Muscle layer of duodenum (tissue), 2 donors: ENCODE data around the gene TXNDC17.

Source experiments
- H3K27ac ChIP-seq: one replicate; pipeline ENCODE4 v1.7.0; 2013; ENCODE audit warnings: mild to moderate bottlenecking, low read length
- H3K27me3 ChIP-seq: one replicate; pipeline ENCODE4 v1.7.0; 2013; ENCODE audit warnings: low read depth, mild to moderate bottlenecking, control low read depth, low read length
- H3K36me3 ChIP-seq, 2 donors: one replicate each; pipeline ENCODE4 v1.7.0; 2013; ENCODE audit warnings: low read length in 2 of 2, control low read depth in 1 of 2, mild to moderate bottlenecking in 1 of 2; ENCODE audit not compliant: insufficient read depth in 2 of 2, control insufficient read depth in 1 of 2
- H3K4me1 ChIP-seq, 2 donors: one replicate each; pipeline ENCODE4 v1.7.0; 2013; ENCODE audit warnings: low read length in 2 of 2, mild to moderate bottlenecking in 2 of 2, control low read depth in 1 of 2, moderate library complexity in 1 of 2; ENCODE audit not compliant: insufficient read depth in 2 of 2, control insufficient read depth in 1 of 2
- H3K4me3 ChIP-seq, 2 donors: one replicate each; pipeline ENCODE4 v1.7.0; 2013; ENCODE audit warnings: low read length in 2 of 2, low read depth in 1 of 2, mild to moderate bottlenecking in 1 of 2
- H3K9me3 ChIP-seq, 2 donors: one replicate each; pipeline ENCODE4 v1.7.0; 2013; ENCODE audit warnings: low read length in 2 of 2, control low read depth in 1 of 2, mild to moderate bottlenecking in 1 of 2; ENCODE audit not compliant: control insufficient read depth in 1 of 2
- donor health status: healthy.

TXNDC17 gene

GRCh38 chr17:6637458-6637840, 3.4 kb upstream of the TXNDC17 start:
- Histone ChIP-seq H3K4me1 (peaks cover 0 to 25% of the 10 kb centered on the region in 2 donors), H3K36me3 (peaks cover 14% of the 10 kb centered on the region in 2 donors), H3K4me3 (no peak overlapping the region)

GRCh38 chr17:6638046-6638908, 2.6 kb upstream of the TXNDC17 start:
- H3K36me3 ChIP-seq: peaks cover 7 to 14% of the 10 kb centered on the region in 2 donors
- H3K27ac ChIP-seq: no peak overlapping the region
- peak overlapping the region in 1 of 2 donors; percentile 79 for H3K4me3 ChIP-seq
- H3K4me1 ChIP-seq: peaks cover 0 to 27% of the 10 kb centered on the region in 2 donors
- no peaks in the 10 kb centered on the region for H3K9me3 ChIP-seq
- no peaks in the 10 kb centered on the region for H3K27me3 ChIP-seq

More at GRCh38 chr17:6637458-6637840, 3.4 kb upstream of the TXNDC17 start:
- Histone ChIP-seq H3K27me3 (no peaks in the 10 kb centered on the region), H3K27ac (no peak overlapping the region), H3K9me3 (no peaks in the 10 kb centered on the region)

GRCh38 chr17:6639014-6639585, 1.8 kb upstream of the TXNDC17 start:
- no peaks in the 10 kb centered on the region for H3K9me3 ChIP-seq
- H3K27me3 ChIP-seq: no peaks in the 10 kb centered on the region
- H3K4me3 ChIP-seq: peak overlapping the region; percentile 79 to 96
- no peak overlapping the region for H3K27ac ChIP-seq
- peaks cover 0 to 27% of the 10 kb centered on the region in 2 donors for H3K4me1 ChIP-seq
- peaks cover 10 to 16% of the 10 kb centered on the region in 2 donors for H3K36me3 ChIP-seq

- Histone ChIP-seq H3K36me3 (peaks cover 16 to 23% of the 10 kb centered on the region in 2 donors), H3K27ac (peak overlapping the region; percentile 93), H3K27me3 (no peaks in the 10 kb centered on the region), H3K4me1 (peaks cover 0 to 27% of the 10 kb centered on the region in 2 donors), H3K9me3 (no peaks in the 10 kb centered on the region), H3K4me3 (peak overlapping the region; percentile 79 to 96)
These were observed 999 bp upstream of the TXNDC17 start for GRCh38 chr17:6639586-6640535.

- Histone ChIP-seq H3K4me3 (peak overlapping the region; percentile 79 to 96), H3K36me3 (peaks cover 16 to 28% of the 10 kb centered on the region in 2 donors), H3K27ac (peak overlapping the region; percentile 93), H3K9me3 (no peaks in the 10 kb centered on the region), H3K4me1 (peaks cover 0 to 27% of the 10 kb centered on the region in 2 donors), H3K27me3 (no peaks in the 10 kb centered on the region)
These were observed 495 bp downstream of the TXNDC17 start for GRCh38 chr17:6641247-6641863.

GRCh38 chr17:6642592-6642991, 1.7 kb downstream of the TXNDC17 start:
- Histone ChIP-seq H3K9me3 (no peaks in the 10 kb centered on the region), H3K27me3 (no peaks in the 10 kb centered on the region), H3K27ac (no peak overlapping the region), H3K4me3 (no peak overlapping the region), H3K36me3 (peaks cover 16 to 34% of the 10 kb centered on the region in 2 donors), H3K4me1 (peaks cover 0 to 27% of the 10 kb centered on the region in 2 donors)

- Histone ChIP-seq H3K27me3 (no peaks in the 10 kb centered on the region), H3K4me3 (no peak overlapping the region), H3K27ac (no peak overlapping the region), H3K36me3 (peaks cover 25 to 43% of the 10 kb centered on the region in 2 donors), H3K4me1 (peaks cover 0 to 23% of the 10 kb centered on the region in 2 donors), H3K9me3 (no peaks in the 10 kb centered on the region)
These were observed 2.7 kb downstream of the TXNDC17 start for GRCh38 chr17:6643451-6644125.

- Histone ChIP-seq H3K27me3 (no peaks in the 10 kb centered on the region), H3K4me3 (no peak overlapping the region), H3K36me3 (peaks cover 31 to 45% of the 10 kb centered on the region in 2 donors), H3K27ac (no peak overlapping the region), H3K9me3 (no peaks in the 10 kb centered on the region), H3K4me1 (peaks cover 13 to 24% of the 10 kb centered on the region in 2 donors)
These were observed 7.3 kb downstream of the TXNDC17 start for GRCh38 chr17:6648181-6648580.

GRCh38 chr17:6651354-6651918, 10.6 kb downstream of the TXNDC17 start, which contains the start of the genes C17orf100 and MED31:
Gene C17orf100, plus strand, starts transcription at chr17:6651762. Its CDS starts 152 bp downstream, at chr17:6651914.
Gene MED31, minus strand, starts transcription at chr17:6651605. Its CDS starts 77 bp downstream, at chr17:6651528.
- Histone ChIP-seq H3K36me3 (peaks cover 17 to 24% of the 10 kb centered on the region in 2 donors), H3K4me1 (peaks cover 13 to 37% of the 10 kb centered on the region in 2 donors), H3K4me3 (peak within 1 kb of the TSS; percentile 84 to 99), H3K27me3 (peaks cover 13% of the 10 kb centered on the region), H3K27ac (peak within 1 kb of the TSS; percentile 96), H3K9me3 (no peaks in the 10 kb centered on the region)
